NT2/D1 (cell line): ENCODE data around the gene TIA1.
"Not testable (repeated sequence)": the region's sequence is repeated elsewhere in the genome, so short reads cannot be mapped to it uniquely, and the experiment has no call there.

Source experiments
- DNase-seq: peaks from one replicate; pipeline ENCODE4 v3.0.0-alpha.2; 2011; ENCODE audit warnings: low read depth, low spot score
- H3K27me3 ChIP-seq: 2 replicates; pipeline ENCODE4 v1.6.0; 2011; ENCODE audit warnings: mild to moderate bottlenecking; ENCODE audit not compliant: insufficient read length, insufficient read depth
- H3K36me3 ChIP-seq: 2 replicates; pipeline ENCODE4 v1.6.1; 2011; ENCODE audit warnings: mild to moderate bottlenecking, low read length, mixed read lengths; ENCODE audit not compliant: insufficient read depth, insufficient read length
- H3K4me1 ChIP-seq: 2 replicates; pipeline ENCODE4 v1.5.1; 2011; ENCODE audit not compliant: insufficient read depth, insufficient read length
- H3K4me3 ChIP-seq: 2 replicates; pipeline ENCODE4 v1.5.1; 2011; ENCODE audit warnings: low read depth; ENCODE audit not compliant: insufficient read length
- H3K9ac ChIP-seq: 2 replicates; pipeline ENCODE4 v1.6.0; 2011; ENCODE audit warnings: low read depth; ENCODE audit not compliant: insufficient read length
- H3K9me3 ChIP-seq: 2 replicates; pipeline ENCODE4 v1.5.1; 2011; ENCODE audit warnings: mild to moderate bottlenecking, low read length; ENCODE audit not compliant: insufficient read depth
- SUZ12 ChIP-seq: IDR thresholded peaks from 2 replicates; pipeline ENCODE4 v1.6.1; 2011; ENCODE audit not compliant: insufficient read length, insufficient read depth; ENCODE audit errors: extremely low read depth
- YY1 ChIP-seq: IDR thresholded peaks from 2 replicates; pipeline ENCODE4 v1.6.1; 2011; ENCODE audit not compliant: insufficient read length, insufficient read depth
- ZNF274 ChIP-seq: IDR thresholded peaks from 2 replicates; pipeline ENCODE4 v1.6.1; 2011; ENCODE audit warnings: mild to moderate bottlenecking, low read depth, low read length

The TIA1 gene

DNA sequence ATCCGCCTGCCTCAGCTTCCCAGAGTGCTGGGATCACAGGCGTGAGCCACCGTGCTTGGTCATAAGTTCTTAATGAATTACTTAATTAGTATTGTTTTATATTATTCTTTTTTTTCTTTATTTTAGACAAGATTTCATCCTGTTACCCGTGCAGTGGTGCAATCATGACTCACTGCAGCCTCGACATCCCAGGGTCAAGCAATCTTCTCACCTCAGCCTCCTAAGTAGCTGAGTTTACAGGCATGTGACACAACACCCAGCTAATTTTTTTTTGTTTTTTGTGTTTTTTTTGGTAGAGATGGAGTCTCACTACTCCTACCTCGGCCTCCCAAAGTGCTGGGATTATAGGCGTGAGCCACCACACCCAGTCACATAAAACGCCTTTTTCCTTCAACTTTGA is 74.9 kb downstream of the TIA1 start:
- Histone ChIP-seq H3K36me3 (peaks cover 28% of the 10 kb centered on the region), H3K9ac (no peak overlapping the region), H3K27me3 (no peaks in the 10 kb centered on the region), H3K4me1 (no peaks in the 10 kb centered on the region), H3K4me3 (no peak overlapping the region), H3K9me3 (no peaks in the 10 kb centered on the region)
- TF ChIP-seq YY1 = no peak
- TF ChIP-seq ZNF274 = no peak
- TF ChIP-seq SUZ12 = no peak
- DNase-seq = no peak

DNA sequence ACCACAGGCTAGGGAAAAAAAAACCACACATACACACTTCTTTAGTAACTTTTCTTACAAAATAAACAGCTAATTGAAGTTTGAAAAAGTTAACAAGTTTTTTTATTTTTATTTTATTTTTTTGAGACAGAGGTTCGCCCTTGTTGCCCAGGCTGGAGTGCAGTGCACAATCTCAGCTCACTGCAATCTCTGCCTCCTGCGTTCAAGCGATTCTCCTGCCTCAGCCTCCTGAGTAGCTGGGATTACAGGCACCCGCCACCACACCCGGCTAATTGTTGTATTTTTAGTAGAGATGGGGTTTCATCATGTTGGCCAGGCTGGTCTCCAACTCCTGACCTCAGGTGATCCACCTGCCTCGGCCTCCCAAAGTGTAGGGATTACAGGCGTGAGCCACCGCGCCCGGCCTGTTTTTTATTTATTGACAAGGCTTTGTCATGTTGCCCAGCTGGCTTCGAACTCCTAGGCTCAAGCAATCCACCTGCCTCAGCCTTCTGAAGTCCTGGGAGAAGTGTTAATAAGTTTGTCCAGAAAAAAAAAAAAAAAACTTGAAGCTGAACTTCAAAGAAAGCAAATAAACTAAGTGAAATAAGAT is 78.7 kb downstream of the TIA1 start:
- H3K9ac ChIP-seq, H3K4me1 ChIP-seq, H3K27me3 ChIP-seq, H3K9me3 ChIP-seq, DNase-seq, H3K4me3 ChIP-seq: not testable (repeated sequence)
- H3K36me3 ChIP-seq = peaks cover 19% of the 10 kb centered on the region

DNA sequence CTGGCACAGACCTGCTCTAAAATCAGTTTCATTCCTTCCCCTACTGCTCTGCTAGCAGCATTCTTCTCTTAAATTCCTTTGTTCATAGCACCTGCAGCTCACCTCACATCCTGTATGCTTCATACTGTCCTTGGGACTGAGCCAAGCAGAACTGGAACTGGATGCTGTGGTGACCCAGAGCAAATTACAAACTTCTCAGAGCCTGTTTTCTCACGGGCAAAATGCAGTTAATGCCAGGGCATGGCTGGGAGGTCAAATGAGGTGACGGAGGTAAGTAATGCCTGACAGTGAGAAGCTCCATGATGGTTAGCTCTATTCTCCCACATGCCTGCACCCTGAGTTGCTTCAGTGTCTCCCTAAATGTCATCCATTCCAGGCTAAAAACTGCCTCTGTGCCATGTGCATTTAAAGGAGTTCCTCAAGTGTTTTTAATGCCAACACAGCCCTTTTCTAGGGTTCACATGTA is 87.3 kb downstream of the TIA1 start:
- Histone ChIP-seq H3K27me3 (no peaks in the 10 kb centered on the region), H3K36me3 (peaks cover 10% of the 10 kb centered on the region), H3K4me1 (no peaks in the 10 kb centered on the region), H3K4me3 (no peak overlapping the region), H3K9me3 (no peaks in the 10 kb centered on the region), H3K9ac (no peak overlapping the region)
- TF ChIP-seq ZNF274 (no peak), SUZ12 (no peak), YY1 (no peak)
- no peak for DNase-seq

DNA sequence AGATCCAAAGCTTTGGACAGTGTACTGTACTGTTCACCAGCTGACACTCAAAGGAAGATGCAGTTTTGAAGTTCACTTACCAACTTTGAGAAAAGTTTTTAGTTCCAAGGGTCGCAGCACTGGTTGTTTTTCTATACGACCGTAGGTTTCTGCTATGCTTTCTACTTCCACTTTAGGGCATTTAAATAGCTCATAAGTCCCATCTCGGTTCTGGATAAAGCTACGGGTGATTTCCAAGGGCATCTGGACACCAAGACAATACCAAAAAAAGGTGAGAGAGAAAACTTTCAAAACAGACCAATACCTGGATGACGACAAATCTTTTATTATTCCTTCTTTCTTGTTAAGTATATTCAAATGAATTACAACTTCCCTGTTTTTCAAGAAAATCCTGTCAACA is 87.9 kb downstream of the TIA1 start:
- Histone ChIP-seq H3K27me3 (no peaks in the 10 kb centered on the region), H3K9me3 (no peaks in the 10 kb centered on the region), H3K4me3 (no peak overlapping the region), H3K36me3 (peaks cover 10% of the 10 kb centered on the region), H3K9ac (no peak overlapping the region), H3K4me1 (no peaks in the 10 kb centered on the region)
- no peak for TF ChIP-seq YY1
- no peak for TF ChIP-seq SUZ12
- TF ChIP-seq ZNF274 = no peak
- no peak for DNase-seq
